Fibroblast of pulmonary artery (primary cell): ENCODE data around the gene OR5K2.

Experiments used
- DNase-seq: peaks from one replicate; pipeline ENCODE4 v3.0.0-alpha.2; 2010; ENCODE audit warnings: low read depth
- H3K4me3 ChIP-seq: replicated peaks from 2 replicates; pipeline ENCODE4 v1.5.1; 2011; ENCODE audit warnings: low read depth, mild to moderate bottlenecking, control low read depth, low read length, moderate library complexity
- TF ChIP-seq, protein P1 (sequence below): IDR thresholded peaks from 2 replicates; pipeline ENCODE4 v1.5.1; 2011; ENCODE audit warnings: mild to moderate bottlenecking, control low read depth, low read length, inconsistent platforms; ENCODE audit errors: missing control alignments

OR5K2 gene

DNA sequence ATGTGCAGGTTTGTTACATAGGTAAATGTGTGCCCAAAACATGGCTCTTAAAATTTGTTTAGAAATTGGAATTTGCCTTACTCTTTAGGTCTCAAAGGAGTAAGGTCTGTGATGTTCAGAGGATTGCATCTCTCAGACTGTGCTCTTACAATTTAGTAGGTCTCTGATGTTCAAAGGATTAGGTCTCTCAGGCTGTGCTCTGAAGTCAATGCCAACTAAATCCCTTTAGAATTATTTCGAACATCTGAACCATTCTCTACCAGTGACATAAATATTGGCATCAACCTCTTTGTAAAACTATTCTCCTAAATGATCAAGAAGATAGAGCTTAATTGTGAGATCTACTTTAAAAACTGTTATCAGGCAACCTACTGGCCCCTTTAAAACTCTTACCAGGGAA lies 34.6 kb upstream of the OR5K2 start, which contains the start of gene OR5K1:
TSS of gene OR5K1 (plus strand) at position 301 of the 400 bp plus-strand sequence. CDS start 6,376 bp downstream, outside the sequence.
- no peak for DNase-seq
- TF ChIP-seq, protein P1, sequence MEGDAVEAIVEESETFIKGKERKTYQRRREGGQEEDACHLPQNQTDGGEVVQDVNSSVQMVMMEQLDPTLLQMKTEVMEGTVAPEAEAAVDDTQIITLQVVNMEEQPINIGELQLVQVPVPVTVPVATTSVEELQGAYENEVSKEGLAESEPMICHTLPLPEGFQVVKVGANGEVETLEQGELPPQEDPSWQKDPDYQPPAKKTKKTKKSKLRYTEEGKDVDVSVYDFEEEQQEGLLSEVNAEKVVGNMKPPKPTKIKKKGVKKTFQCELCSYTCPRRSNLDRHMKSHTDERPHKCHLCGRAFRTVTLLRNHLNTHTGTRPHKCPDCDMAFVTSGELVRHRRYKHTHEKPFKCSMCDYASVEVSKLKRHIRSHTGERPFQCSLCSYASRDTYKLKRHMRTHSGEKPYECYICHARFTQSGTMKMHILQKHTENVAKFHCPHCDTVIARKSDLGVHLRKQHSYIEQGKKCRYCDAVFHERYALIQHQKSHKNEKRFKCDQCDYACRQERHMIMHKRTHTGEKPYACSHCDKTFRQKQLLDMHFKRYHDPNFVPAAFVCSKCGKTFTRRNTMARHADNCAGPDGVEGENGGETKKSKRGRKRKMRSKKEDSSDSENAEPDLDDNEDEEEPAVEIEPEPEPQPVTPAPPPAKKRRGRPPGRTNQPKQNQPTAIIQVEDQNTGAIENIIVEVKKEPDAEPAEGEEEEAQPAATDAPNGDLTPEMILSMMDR: no peak
- H3K4me3 ChIP-seq: no peak within 1 kb of the TSS

DNA sequence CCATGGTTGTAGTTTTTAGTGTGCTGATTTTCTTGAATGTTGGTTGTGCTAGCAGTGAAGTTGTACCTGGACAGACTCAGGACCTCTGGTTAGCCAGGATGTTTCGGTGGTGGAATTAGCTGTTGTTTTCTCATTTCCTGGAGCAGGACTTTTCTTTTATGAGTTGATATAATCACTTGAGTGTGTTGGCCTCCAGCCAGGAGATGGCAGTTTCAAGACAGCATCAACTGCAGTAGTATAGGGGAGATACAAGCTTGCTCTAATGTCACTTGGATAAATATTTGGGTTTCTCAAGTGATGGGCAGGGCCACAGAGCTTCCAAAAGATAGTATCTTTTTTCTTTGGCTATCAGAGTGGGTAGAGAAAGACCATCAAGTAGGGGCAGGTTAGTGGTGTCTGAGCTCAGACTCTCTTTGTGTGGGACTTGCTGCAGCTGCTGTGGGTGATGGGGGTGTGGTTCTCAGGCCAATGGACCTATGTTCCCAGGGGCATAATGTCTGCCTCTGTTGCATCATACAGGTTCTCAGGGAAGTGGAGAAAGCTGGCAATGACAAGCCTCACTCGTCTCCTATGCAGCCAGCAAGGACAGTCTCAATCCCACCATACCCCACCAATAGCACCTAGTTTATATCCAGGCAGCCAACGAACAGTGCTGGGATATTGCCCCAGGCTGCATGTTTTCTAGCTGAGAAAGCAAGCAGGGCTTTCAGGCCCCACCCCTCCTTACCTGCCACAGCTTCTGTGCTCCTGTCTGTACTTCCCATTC lies 14.6 kb upstream of the OR5K2 start:
- DNase-seq: no peak
- TF ChIP-seq, protein P1: no peak
- H3K4me3 ChIP-seq: no peak overlapping the region

DNA sequence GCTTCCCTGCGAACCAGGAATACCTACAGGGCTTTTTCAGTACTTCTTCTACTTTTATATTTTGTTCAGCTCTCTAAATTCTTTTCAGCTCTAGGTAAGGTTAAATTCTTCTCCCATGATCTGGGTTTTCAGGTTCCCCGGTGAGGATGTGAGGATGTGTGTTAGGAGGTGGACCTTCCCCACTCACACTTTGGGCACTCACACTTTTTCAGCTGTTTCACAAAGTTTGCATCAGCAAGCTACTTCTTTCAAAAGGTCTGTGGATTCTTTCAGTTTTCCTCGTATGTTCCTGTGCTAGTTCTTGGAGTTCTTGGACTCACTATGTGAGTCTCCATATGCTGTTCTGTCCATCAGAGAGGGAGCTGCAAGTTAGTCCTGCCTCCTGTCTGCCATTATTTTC lies 13.9 kb upstream of the OR5K2 start:
- no peak overlapping the region for H3K4me3 ChIP-seq
- TF ChIP-seq, protein P1: no peak
- DNase-seq: no peak

DNA sequence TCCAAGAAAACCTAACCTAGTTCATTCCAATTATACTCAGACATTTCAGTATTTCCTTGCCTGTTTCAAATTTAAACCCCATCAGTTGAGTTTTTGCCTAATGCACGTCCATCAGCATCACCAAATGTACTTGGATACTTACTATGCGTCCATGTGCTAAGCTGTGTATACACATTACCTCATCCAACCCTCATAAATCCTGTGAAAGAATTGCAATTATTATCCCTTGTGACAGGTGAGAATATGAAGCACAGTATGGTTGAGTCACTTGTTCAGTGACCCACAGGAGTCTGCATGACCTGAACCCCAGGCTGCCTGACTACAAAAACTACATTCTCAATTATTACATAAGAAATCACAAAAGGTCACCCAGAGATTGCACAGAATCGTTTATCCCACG lies 2.5 kb downstream of the OR5K2 start:
- TF ChIP-seq, protein P1: no peak
- H3K4me3 ChIP-seq: no peak overlapping the region
- no peak for DNase-seq

DNA sequence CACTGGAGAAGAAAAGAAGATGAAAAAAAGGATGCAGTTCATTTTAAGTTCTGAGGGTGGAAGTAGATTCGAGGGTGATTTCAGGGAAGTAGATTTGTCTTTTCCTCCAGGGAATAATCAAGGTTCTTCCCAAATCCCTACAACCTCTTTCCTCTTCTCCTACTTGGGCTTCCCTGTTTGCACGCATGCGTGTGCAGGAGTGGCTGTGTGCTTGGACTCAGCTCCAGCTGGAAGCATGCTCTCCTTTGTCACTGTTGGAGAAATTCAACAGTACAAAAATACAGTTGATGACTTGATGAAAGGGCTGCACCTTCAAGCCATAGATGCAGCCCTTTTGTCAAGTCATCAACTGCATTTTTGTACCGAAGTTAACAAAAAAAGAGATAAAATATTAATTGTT lies 3.8 kb downstream of the OR5K2 start:
- no peak for DNase-seq
- TF ChIP-seq, protein P1: no peak
- no peak overlapping the region for H3K4me3 ChIP-seq

DNA sequence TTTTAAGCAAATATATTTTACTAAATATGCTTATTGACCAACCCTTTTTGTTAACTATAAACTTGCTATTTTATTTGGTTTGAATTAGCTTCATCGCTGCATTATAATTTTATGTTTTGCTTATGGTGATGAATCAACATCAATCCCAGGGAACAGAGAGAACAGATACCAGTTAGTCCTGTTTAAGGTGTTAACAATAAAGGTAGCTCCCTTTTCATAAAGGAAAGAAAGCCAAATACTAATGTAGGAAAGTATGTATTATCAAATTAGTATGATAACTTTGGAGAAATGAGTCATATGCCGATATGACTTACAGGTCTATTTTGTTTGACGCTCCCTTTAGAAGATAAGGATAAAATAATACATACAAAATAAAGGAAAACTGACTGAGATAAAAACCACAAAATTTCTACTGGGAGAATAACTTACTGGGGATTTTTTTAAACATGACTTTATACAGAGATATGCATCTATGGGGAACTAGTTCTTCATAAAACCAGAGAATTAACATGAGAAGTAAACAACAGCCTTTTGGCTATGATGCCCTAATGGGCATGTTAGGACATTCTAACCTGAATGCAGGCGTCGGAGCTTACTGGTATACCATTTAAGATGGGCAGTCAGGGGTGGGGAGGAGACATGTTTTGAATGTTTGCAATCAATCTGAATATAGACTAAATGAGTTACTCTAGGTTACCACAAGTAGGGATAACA lies 4.5 kb downstream of the OR5K2 start:
- DNase-seq: no peak
- H3K4me3 ChIP-seq: no peak overlapping the region
- TF ChIP-seq, protein P1: no peak
